Measurements from ENCODE around the gene TPX2.

GRCh38 chr20:31831211-31831610 is 92.1 kb downstream of the TPX2 start:
- TF ChIP-seq EP300 (IDR thresholded peaks at IDR 0.05; ENCODE audit: borderline replicate concordance in 1 of 2, low read depth in 1 of 2, low read length in 1 of 2) (no peak), NFIC (IDR thresholded peaks at IDR 0.05; ENCODE audit: borderline replicate concordance) (no peak), CTCF (IDR thresholded peaks at IDR 0.05) (no peak), GABPA (IDR thresholded peaks at IDR 0.05; ENCODE audit: low read depth) (no peak), USF1 (IDR thresholded peaks at IDR 0.05; ENCODE audit: borderline replicate concordance, low read depth) (no peak), SMC3 (IDR thresholded peaks at IDR 0.05; ENCODE audit: low read depth, low read length) (no peak), TCF12 (IDR thresholded peaks at IDR 0.05) (no peak), RAD21 (IDR thresholded peaks at IDR 0.05; ENCODE audit: low read length) (no peak), SIN3A (IDR thresholded peaks at IDR 0.05; ENCODE audit: borderline replicate concordance, low read depth, low read length) (no peak), POLR2AphosphoS5 (IDR thresholded peaks at IDR 0.05; ENCODE audit: low read depth, low read length) (no peak), PBX3 (IDR thresholded peaks at IDR 0.05) (no peak), EZH2phosphoT487 (IDR thresholded peaks at IDR 0.05; ENCODE audit: borderline replicate concordance, low read depth) (no peak), USF2 (IDR thresholded peaks at IDR 0.05; ENCODE audit: borderline replicate concordance, low read depth, low read length) (no peak)
